IMR-90 (cell line): ENCODE data around the gene OSGIN1. TPM values are rescaled to one million over a fixed set of nuclear protein-coding genes. Genes with fewer than 3 reads are reported as not detected.

Experiments
- ATAC-seq: fragments of 200-7000 bp; cut with Tn5 transposase; 2 replicates; pipeline ENCODE4 v1.9.1; 2020; ENCODE audit warnings: low read depth, mild to moderate bottlenecking, moderate library complexity
- BruUV-seq: library from RNA; stranded (reverse); fragments of 400-500 nt; replicated peaks from 2 replicates; lab custom pipeline; 2021; lab: Mats Ljungman, UMichigan
- CTCF ChIA-PET: fragments of 300-600 bp; formaldehyde crosslinking; extraction: SDS; loops from one replicate; lab custom pipeline; 2021; ENCODE audit warnings: antibody characterized with exemption; lab: Yijun Ruan, JAX
- POLR2A ChIA-PET: fragments of 300-600 bp; sonication (Branson Sonifier 250); formaldehyde crosslinking; loops from one replicate; lab custom pipeline; 2022; ENCODE audit warnings: antibody characterized with exemption; ENCODE audit not compliant: unreplicated experiment; lab: Charles Lee
- DNase-seq: peaks from one replicate; pipeline ENCODE4 v3.0.0; 2013
- H2AFZ ChIP-seq: replicated peaks from 2 replicates; pipeline ENCODE3; 2013; ENCODE audit warnings: low read length, mild to moderate bottlenecking; ENCODE audit not compliant: poor library complexity
- H2AK5ac ChIP-seq: 2 replicates; pipeline ENCODE4 v1.6.1; 2013; ENCODE audit warnings: low read depth, low read length, inconsistent platforms
- H2AK9ac ChIP-seq: replicated peaks from 2 replicates; pipeline ENCODE3; 2013; ENCODE audit warnings: mild to moderate bottlenecking, low read depth, low read length, moderate library complexity; ENCODE audit not compliant: poor library complexity
- H2BK120ac ChIP-seq: 2 replicates; pipeline ENCODE4 v1.6.1; 2013; ENCODE audit warnings: low read depth, low read length, inconsistent platforms
- H2BK15ac ChIP-seq: 3 replicates; pipeline ENCODE4 v1.6.1; 2013; ENCODE audit warnings: low read depth, low read length, inconsistent platforms
- H2BK20ac ChIP-seq: 2 replicates; pipeline ENCODE4 v1.6.1; 2013; ENCODE audit warnings: low read depth, mild to moderate bottlenecking, inconsistent platforms, low read length, moderate library complexity
- H2BK5ac ChIP-seq: 2 replicates; pipeline ENCODE4 v1.6.1; 2013; ENCODE audit warnings: mild to moderate bottlenecking, low read depth, low read length, inconsistent platforms; ENCODE audit not compliant: poor library complexity, severe bottlenecking
- H3K14ac ChIP-seq: replicated peaks from 2 replicates; pipeline ENCODE4 v1.6.1; 2013; ENCODE audit warnings: low read depth, low read length, inconsistent platforms
- H3K18ac ChIP-seq: 2 replicates; pipeline ENCODE4 v1.6.1; 2013; ENCODE audit warnings: low read depth, low read length, control low read depth
- H3K23ac ChIP-seq: 2 replicates; pipeline ENCODE4 v1.6.1; 2013; ENCODE audit warnings: low read depth, low read length, inconsistent platforms
- H3K27ac ChIP-seq: 2 replicates; pipeline ENCODE4 v1.5.1; 2013; ENCODE audit warnings: mild to moderate bottlenecking, control low read depth, low read length; ENCODE audit not compliant: insufficient read depth
- H3K27me3 ChIP-seq: 2 replicates; pipeline ENCODE4 v1.6.1; 2013; ENCODE audit warnings: low read length; ENCODE audit not compliant: control insufficient read depth, insufficient read depth
- H3K36me3 ChIP-seq: 2 replicates; pipeline ENCODE4 v1.6.1; 2013; ENCODE audit warnings: low read length, mixed read lengths; ENCODE audit not compliant: control insufficient read depth, insufficient read depth
- H3K4ac ChIP-seq: 2 replicates; pipeline ENCODE4 v1.6.1; 2013; ENCODE audit warnings: low read depth, low read length, inconsistent platforms
- H3K4me1 ChIP-seq: 2 replicates; pipeline ENCODE4 v1.6.1; 2013; ENCODE audit warnings: low read length, mixed read lengths; ENCODE audit not compliant: control insufficient read depth, insufficient read depth
- H3K4me2 ChIP-seq: 2 replicates; pipeline ENCODE4 v1.6.1; 2013; ENCODE audit warnings: low read depth, mild to moderate bottlenecking, control low read depth, low read length, moderate library complexity
- H3K4me3 ChIP-seq: 2 replicates; pipeline ENCODE4 v1.5.1; 2013; ENCODE audit warnings: low read depth, mild to moderate bottlenecking, control low read depth, low read length, moderate library complexity; ENCODE audit not compliant: insufficient read depth
- H3K56ac ChIP-seq: 2 replicates; pipeline ENCODE4 v1.6.1; 2013; ENCODE audit warnings: low read length, inconsistent platforms; ENCODE audit not compliant: insufficient read depth; ENCODE audit errors: extremely low read depth
- H3K79me1 ChIP-seq, 2 experiments: 2 replicates each; pipeline ENCODE4 v1.6.1; 2013; ENCODE audit warnings: low read length in 2 of 2, inconsistent platforms in 1 of 2, low read depth in 1 of 2
- H3K9ac ChIP-seq: 2 replicates; pipeline ENCODE4 v1.6.1; 2013; ENCODE audit warnings: low read depth, low read length, control low read depth
- H3K9me1 ChIP-seq: 2 replicates; pipeline ENCODE4 v1.6.1; 2013; ENCODE audit warnings: low read length, inconsistent platforms; ENCODE audit not compliant: insufficient read depth
- H3K9me3 ChIP-seq: 2 replicates; pipeline ENCODE4 v1.6.1; 2013; ENCODE audit warnings: low read length; ENCODE audit not compliant: control insufficient read depth, insufficient read depth
- H4K20me1 ChIP-seq: 2 replicates; pipeline ENCODE4 v1.6.1; 2013; ENCODE audit warnings: low read length, inconsistent platforms; ENCODE audit not compliant: insufficient read depth
- H4K5ac ChIP-seq: 2 replicates; pipeline ENCODE4 v1.6.1; 2013; ENCODE audit warnings: mild to moderate bottlenecking, low read depth, low read length, control low read depth
- H4K8ac ChIP-seq, 2 experiments: 2 replicates each; pipeline ENCODE4 v1.6.1; 2013; ENCODE audit warnings: low read depth in 2 of 2, low read length in 2 of 2, control low read depth in 1 of 2, inconsistent platforms in 1 of 2
- H4K91ac ChIP-seq: 2 replicates; pipeline ENCODE4 v1.6.1; 2013; ENCODE audit warnings: low read depth, low read length, inconsistent platforms; ENCODE audit not compliant: insufficient read depth
- FOS ChIP-seq: fragments of 150-350 bp; IDR thresholded peaks from 2 replicates; pipeline ENCODE4 v1.6.1; 2016; ENCODE audit warnings: low read depth, low read length
- MAFK ChIP-seq: IDR thresholded peaks from 2 replicates; pipeline ENCODE4 v1.6.1; 2012; ENCODE audit warnings: low read depth, low read length, improper control_type of control experiment
- MAZ ChIP-seq: IDR thresholded peaks from 2 replicates; pipeline ENCODE4 v1.6.1; 2012; ENCODE audit warnings: low read depth, mild to moderate bottlenecking, low read length, improper control_type of control experiment, moderate library complexity, borderline replicate concordance
- SMC3 ChIP-seq: fragments of 150-350 bp; IDR thresholded peaks from 2 replicates; pipeline ENCODE4 v1.6.1; 2016; ENCODE audit warnings: low read depth, mild to moderate bottlenecking, antibody characterized with exemption, low read length, moderate library complexity
- WGBS, 2 experiments: methylation state at CpG; one replicate each; pipeline versions ENCODE4 v1.1.5 to v1.1.7; 2013; ENCODE audit warnings: missing lambda C conversion rate in 2 of 2; ENCODE audit not compliant: insufficient read length in 1 of 2; ENCODE audit errors: extremely low coverage in 2 of 2; 5-methylcytosine and 5-hydroxymethylcytosine counted together
- dilution Hi-C: fragments of 300-500 bp; cut with HindIII; formaldehyde crosslinking; loops from one replicate; pipeline ENCODE4 v1.14.3; 2018; ENCODE audit warnings: low sequenced_read_pairs; ENCODE audit not compliant: unreplicated experiment
- in situ Hi-C: fragments of 300-500 bp; cut with MboI; formaldehyde crosslinking; loops from 3 replicates; pipeline ENCODE4 v1.14.3; 2019; ENCODE audit warnings: low sequenced_read_pairs, inconsistent platforms, mixed read lengths
- intact Hi-C: fragments of 100-400 bp; cut with micrococcal nuclease; formaldehyde crosslinking; loops from 2 replicates; pipeline ENCODE4 v1.10.0; 2022
- polyA plus RNA-seq, 3 experiments: library from polyadenylated mRNA; depleted of rRNA; stranded (reverse); fragments of >200 nt; gene quantifications; 2 replicates each; pipeline ENCODE4 v1.2.3, GENCODE V29; 2012; ENCODE audit warnings: low replicate concordance in 1 of 3
- total RNA-seq: library from RNA; depleted of rRNA; stranded (reverse); fragments of >200 nt; gene quantifications from 2 replicates; pipeline ENCODE4 v1.2.3, GENCODE V29; 2012

OSGIN1 gene
- total and polyA plus RNA-seq, 2 of the 4 experiments (the other 2 are of a cell fraction), result 0.90 to 6.4 TPM

- ChIA-PET CTCF (no interaction called here), POLR2A (no interaction called here)
- Histone ChIP-seq H3K9ac (no peak overlapping the region), H3K4me1 (peaks cover 3% of the 10 kb centered on the region), H3K18ac (no peak overlapping the region), H3K27ac (no peak overlapping the region), H3K79me1 (no peaks in the 10 kb centered on the region), H3K56ac (no peak overlapping the region), H2AFZ (no peak overlapping the region), H3K4ac (no peak overlapping the region), H3K4me3 (no peak overlapping the region), H3K9me1 (peaks cover 8% of the 10 kb centered on the region), H3K36me3 (no peaks in the 10 kb centered on the region), H2BK120ac (no peak overlapping the region), H2BK15ac (no peak overlapping the region), H2BK20ac (no peak overlapping the region), H3K4me2 (no peak overlapping the region), H4K20me1 (no peaks in the 10 kb centered on the region), H3K27me3 (no peaks in the 10 kb centered on the region), H2BK5ac (no peak overlapping the region), H2AK5ac (no peak overlapping the region), H3K9me3 (no peaks in the 10 kb centered on the region), H4K8ac (no peak overlapping the region), H3K23ac (no peak overlapping the region), H4K91ac (no peak overlapping the region), H2AK9ac (no peak overlapping the region), H4K5ac (no peak overlapping the region), H3K14ac (no peak overlapping the region)
- ATAC-seq, result no peak
- 73% methylated on average over 2 of the region's 14 CpGs; no CpG with 5 or more reads in 1 of the 2 experiments for WGBS, 2 experiments
- BruUV-seq, result no TSS peak
- dilution Hi-C loops (no loop called here), intact Hi-C loops (no loop called here), in situ Hi-C loops (no loop called here)
- no peak for TF ChIP-seq MAFK
- no peak for TF ChIP-seq SMC3
- no peak for TF ChIP-seq MAZ
- TF ChIP-seq FOS, result no peak
- no peak for DNase-seq
These were observed 5.3 kb upstream of the OSGIN1 start for GRCh38 chr16:83947642-83948234.
